Central memory CD8-positive, alpha-beta T cell (primary cell): ENCODE measurements around the gene CHRND.

Source experiments
- ATAC-seq: fragments of 150-1000 bp; cut with Tn5 transposase; replicated peaks from 2 replicates; pipeline ENCODE4 v1.10.0; 2022; ENCODE audit warnings: mild to moderate bottlenecking, moderate FRiP score, moderate number of reproducible peaks; ENCODE audit not compliant: poor library complexity, severe bottlenecking; ENCODE audit errors: extremely low read depth
- DNase-seq, 2 donors: peaks; one replicate each; pipeline ENCODE4 v3.0.0; 2021; ENCODE audit warnings: low spot score in 2 of 2
- H3K27ac Mint-ChIP-seq: one replicate; pipeline ENCODE4 v1.8.0; 2022; ENCODE audit warnings: low read depth, mild to moderate bottlenecking, moderate library complexity, mixed read lengths
- H3K27me3 Mint-ChIP-seq: one replicate; pipeline ENCODE4 v1.8.0; 2022; ENCODE audit warnings: mixed read lengths
- H3K36me3 Mint-ChIP-seq: one replicate; pipeline ENCODE4 v1.8.0; 2022; ENCODE audit warnings: mild to moderate bottlenecking, moderate library complexity, mixed read lengths; ENCODE audit not compliant: insufficient read depth
- H3K4me1 Mint-ChIP-seq: one replicate; pipeline ENCODE4 v1.8.0; 2022; ENCODE audit warnings: mixed read lengths
- H3K4me3 Mint-ChIP-seq: one replicate; pipeline ENCODE4 v1.8.0; 2022; ENCODE audit warnings: mild to moderate bottlenecking, moderate library complexity, mixed read lengths
- H3K9me3 Mint-ChIP-seq: one replicate; pipeline ENCODE4 v1.8.0; 2022; ENCODE audit warnings: mixed read lengths

CHRND gene

GRCh38 chr2:232483923-232484627 lies 41.9 kb upstream of the CHRND start:
- Mint-ChIP-seq H3K27me3 (peaks cover 51% of the 10 kb centered on the region), H3K4me3 (no peak overlapping the region), H3K27ac (no peak overlapping the region), H3K4me1 (no peaks in the 10 kb centered on the region), H3K9me3 (no peaks in the 10 kb centered on the region), H3K36me3 (peaks cover 2% of the 10 kb centered on the region)
- ATAC-seq (no peak), DNase-seq (no peak)

- DNase-seq (no peak), ATAC-seq (no peak)
- H3K27me3 Mint-ChIP-seq: peaks cover 58% of the 10 kb centered on the region
- peaks cover 2% of the 10 kb centered on the region for H3K36me3 Mint-ChIP-seq
- H3K9me3 Mint-ChIP-seq: no peaks in the 10 kb centered on the region
- H3K4me3 Mint-ChIP-seq: peak overlapping the region; percentile 19
- H3K27ac Mint-ChIP-seq: no peak overlapping the region
- no peaks in the 10 kb centered on the region for H3K4me1 Mint-ChIP-seq
Observed at GRCh38 chr2:232484628-232485347, 41.2 kb upstream of the CHRND start.

DNA sequence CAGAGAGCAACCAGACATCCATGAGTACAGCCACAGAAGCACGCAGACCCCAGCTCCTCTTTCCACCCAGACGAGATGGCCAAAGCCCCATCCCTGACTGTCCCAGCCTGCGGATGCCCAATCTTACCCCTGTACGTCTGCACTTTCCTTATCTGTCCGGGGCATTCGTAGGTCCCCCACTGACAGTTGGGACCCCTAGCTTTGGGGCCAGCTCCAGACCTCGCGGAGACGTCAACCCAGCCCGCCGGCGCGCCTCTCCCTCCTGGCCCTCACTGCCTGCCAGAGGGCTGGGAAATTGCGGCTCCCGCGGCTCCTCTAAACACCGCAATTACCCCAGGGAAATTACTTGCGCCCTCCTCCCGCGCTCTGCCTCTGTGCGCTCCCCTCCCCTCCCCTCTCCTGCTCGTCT lies 40.6 kb upstream of the CHRND start:
- Mint-ChIP-seq H3K9me3 (no peaks in the 10 kb centered on the region), H3K4me3 (peak overlapping the region; percentile 19), H3K4me1 (no peaks in the 10 kb centered on the region), H3K27me3 (peaks cover 64% of the 10 kb centered on the region), H3K27ac (no peak overlapping the region), H3K36me3 (peaks cover 2% of the 10 kb centered on the region)
- DNase-seq (no peak), ATAC-seq (no peak)

DNA sequence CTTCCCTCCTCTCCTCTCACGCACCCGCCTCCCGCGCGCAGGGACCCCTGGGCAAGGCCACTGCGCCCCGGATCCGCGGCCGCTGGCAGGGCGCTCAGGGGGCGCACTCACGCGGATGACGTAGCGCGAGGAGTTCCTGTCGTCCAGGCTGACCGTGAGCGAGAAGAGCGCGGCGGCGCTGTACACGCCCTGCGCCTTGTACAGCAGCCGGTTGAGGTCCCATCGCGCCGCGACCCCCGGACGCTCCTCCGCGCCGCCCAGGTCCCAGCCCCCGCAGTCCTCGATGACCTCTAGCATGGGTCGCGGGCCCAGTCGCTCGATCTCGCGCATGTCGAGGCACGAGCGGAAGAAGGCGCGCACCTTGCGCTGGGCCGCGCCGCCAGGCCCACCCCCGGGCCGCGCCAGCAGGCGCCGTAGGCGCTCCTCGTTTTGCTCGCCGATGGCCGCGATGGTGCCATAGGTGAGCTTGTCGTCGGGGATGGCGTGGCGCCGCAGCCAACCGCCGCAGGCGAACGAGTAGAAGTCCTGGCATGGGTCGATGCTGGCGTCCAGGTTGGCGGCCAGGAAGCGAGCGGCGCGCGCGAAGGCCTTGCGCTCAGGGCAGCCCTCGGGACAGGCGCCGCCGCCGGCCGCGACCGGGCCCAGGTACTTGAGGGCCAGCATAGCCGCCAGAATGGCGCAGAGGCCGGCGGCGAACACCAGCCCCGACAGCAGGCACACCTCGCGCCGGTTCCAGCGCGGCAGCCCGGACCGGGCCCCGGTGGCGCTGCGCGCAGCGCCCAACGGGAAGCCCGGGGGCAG lies 40.0 kb upstream of the CHRND start:
- no peak overlapping the region for H3K27ac Mint-ChIP-seq

GRCh38 chr2:232486558-232487384 lies 39.2 kb upstream of the CHRND start:
- Mint-ChIP-seq H3K27me3 (peaks cover 67% of the 10 kb centered on the region), H3K27ac (no peak overlapping the region)

More for the DNA sequence above, 40.0 kb upstream of the CHRND start:
- ATAC-seq: no peak
- Mint-ChIP-seq H3K36me3 (peaks cover 2% of the 10 kb centered on the region), H3K4me1 (no peaks in the 10 kb centered on the region), H3K9me3 (no peaks in the 10 kb centered on the region), H3K4me3 (no peak overlapping the region), H3K27me3 (peaks cover 67% of the 10 kb centered on the region)
- no peak for DNase-seq

DNA sequence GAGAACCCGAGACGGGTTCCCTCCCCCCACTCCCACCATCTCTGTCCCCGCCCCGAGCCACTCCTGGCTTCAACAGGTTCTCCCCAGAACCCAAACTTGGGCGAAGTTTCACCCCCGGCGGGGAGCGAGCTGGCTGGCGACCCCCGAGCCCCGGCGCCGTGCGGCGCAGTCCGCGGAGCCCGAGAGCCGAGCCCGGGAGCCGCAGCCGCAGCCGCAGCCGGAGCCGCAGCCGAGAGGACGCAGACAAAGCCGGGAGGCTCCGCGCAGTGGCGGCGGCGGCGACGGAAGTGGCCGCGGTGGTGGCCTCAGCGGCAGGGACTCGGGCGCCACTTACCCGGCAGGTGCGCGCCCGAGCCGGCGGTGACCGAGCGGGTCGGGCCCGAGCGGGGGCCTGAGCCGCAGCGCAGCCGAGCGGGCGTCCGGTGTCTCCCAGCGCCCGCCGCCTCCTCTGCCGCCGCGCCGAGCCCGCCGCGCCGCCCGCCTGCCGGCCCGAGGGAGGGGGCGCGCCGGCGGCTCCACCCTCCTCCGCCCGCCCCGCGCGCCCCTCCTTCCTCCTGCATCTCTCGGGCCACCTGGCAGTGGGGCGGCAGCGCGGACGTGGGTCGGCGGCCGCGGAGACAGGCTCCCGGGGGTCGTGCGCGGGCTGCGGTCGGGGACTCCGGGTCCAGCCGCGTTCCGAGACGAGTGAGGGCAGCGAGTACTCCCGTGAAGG lies 38.4 kb upstream of the CHRND start, which contains the start of gene ECEL1:
Gene ECEL1, minus strand, starts transcription at position 450 of the 712 bp plus-strand sequence. CDS start 1,181 bp downstream, outside the sequence.
- ATAC-seq: no peak
- no peaks in the 10 kb centered on the region for H3K4me1 Mint-ChIP-seq
- H3K27ac Mint-ChIP-seq: no peak within 1 kb of the TSS
- DNase-seq: no peak
- H3K4me3 Mint-ChIP-seq: peak within 1 kb of the TSS; percentile 71
- H3K9me3 Mint-ChIP-seq: no peaks in the 10 kb centered on the region
- H3K36me3 Mint-ChIP-seq: peaks cover 2% of the 10 kb centered on the region
- peaks cover 67% of the 10 kb centered on the region for H3K27me3 Mint-ChIP-seq

More at GRCh38 chr2:232486558-232487384, 39.2 kb upstream of the CHRND start:
- H3K4me3 Mint-ChIP-seq: no peak overlapping the region
- ATAC-seq (no peak), DNase-seq (no peak)
- peaks cover 2% of the 10 kb centered on the region for H3K36me3 Mint-ChIP-seq
- no peaks in the 10 kb centered on the region for H3K4me1 Mint-ChIP-seq
- H3K9me3 Mint-ChIP-seq: no peaks in the 10 kb centered on the region

DNA sequence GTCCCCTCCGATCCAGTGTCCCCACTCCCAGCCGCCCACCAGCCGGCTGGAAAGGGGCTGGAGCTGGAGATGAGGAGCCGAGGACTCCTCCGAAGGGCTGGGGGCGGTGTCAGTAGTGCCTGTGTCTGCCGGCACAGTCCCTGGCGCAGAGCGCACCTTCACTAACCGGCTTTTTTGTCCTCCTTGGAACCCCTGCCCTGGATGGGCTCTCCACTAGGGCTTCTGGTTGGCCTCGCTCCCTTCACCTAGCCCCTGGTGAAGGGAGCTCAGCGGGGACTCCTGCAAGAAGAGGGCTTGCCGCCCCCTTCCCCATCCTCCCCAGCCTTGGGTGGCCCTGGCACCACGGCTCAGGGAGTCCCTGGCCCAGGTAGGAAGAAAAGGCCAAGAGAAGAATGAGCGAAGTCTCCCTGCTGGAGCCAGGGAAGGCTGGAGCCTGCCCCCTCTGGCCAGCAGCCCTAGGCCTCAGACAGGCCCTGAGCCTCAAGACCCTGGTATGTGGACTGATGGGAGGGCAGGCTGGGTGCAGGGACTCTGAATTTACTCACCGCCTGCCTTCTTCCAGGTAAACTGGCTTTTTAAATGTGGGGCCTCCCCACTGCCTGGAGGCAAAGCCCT lies 37.8 kb upstream of the CHRND start:
- no peaks in the 10 kb centered on the region for H3K4me1 Mint-ChIP-seq
- peak overlapping the region; percentile 71 for H3K4me3 Mint-ChIP-seq
- H3K36me3 Mint-ChIP-seq: peaks cover 4% of the 10 kb centered on the region
- H3K27me3 Mint-ChIP-seq: peaks cover 68% of the 10 kb centered on the region
- DNase-seq: no peak
- ATAC-seq: no peak
- no peak overlapping the region for H3K27ac Mint-ChIP-seq
- H3K9me3 Mint-ChIP-seq: no peaks in the 10 kb centered on the region

- Mint-ChIP-seq H3K4me1 (no peaks in the 10 kb centered on the region), H3K4me3 (peak overlapping the region; percentile 71), H3K36me3 (peaks cover 4% of the 10 kb centered on the region), H3K27me3 (peaks cover 72% of the 10 kb centered on the region), H3K27ac (no peak overlapping the region), H3K9me3 (no peaks in the 10 kb centered on the region)
- ATAC-seq: no peak
- no peak for DNase-seq
Observed at GRCh38 chr2:232488721-232489300, 37.1 kb upstream of the CHRND start.

GRCh38 chr2:232489516-232490220 lies 36.3 kb upstream of the CHRND start:
- H3K36me3 Mint-ChIP-seq: peaks cover 4% of the 10 kb centered on the region
- no peaks in the 10 kb centered on the region for H3K9me3 Mint-ChIP-seq
- H3K27ac Mint-ChIP-seq: no peak overlapping the region
- no peaks in the 10 kb centered on the region for H3K4me1 Mint-ChIP-seq
- no peak overlapping the region for H3K4me3 Mint-ChIP-seq
- DNase-seq (no peak), ATAC-seq (no peak)
- peaks cover 65% of the 10 kb centered on the region for H3K27me3 Mint-ChIP-seq

GRCh38 chr2:232490221-232491138 lies 35.5 kb upstream of the CHRND start:
- Mint-ChIP-seq H3K9me3 (no peaks in the 10 kb centered on the region), H3K4me3 (no peak overlapping the region), H3K4me1 (no peaks in the 10 kb centered on the region), H3K27me3 (peaks cover 57% of the 10 kb centered on the region), H3K27ac (no peak overlapping the region), H3K36me3 (peaks cover 4% of the 10 kb centered on the region)
- ATAC-seq: no peak
- no peak for DNase-seq
